AML-193 (cell line): Measurements from ENCODE around the gene IER3.

ENCODE experiments used
- DNase-seq, 2 experiments: peaks; one replicate each; lab custom pipeline; 2025; lab: John Stamatoyannopoulos, UW

The IER3 gene

DNA sequence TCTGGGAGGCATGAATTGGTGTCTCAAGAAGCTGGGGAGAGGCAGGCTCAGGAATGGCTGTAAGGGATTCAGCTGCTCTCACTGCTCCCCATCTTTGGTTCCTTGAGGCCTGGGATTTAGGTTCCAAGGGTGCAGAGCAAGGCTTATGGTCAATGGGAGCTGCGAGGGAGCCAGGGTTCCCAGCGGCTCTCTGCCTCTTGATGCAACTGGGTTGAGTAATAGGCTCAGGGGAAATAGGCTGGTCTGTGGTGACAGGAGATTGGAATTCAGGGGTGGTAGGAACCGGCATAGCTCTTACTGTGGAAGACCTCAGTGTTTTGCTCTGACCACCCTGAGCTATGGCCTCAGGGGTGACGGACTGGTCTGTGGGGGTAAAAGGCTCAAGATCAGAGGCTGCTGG is 40.5 kb downstream of the IER3 start:
- no peak for DNase-seq

DNA sequence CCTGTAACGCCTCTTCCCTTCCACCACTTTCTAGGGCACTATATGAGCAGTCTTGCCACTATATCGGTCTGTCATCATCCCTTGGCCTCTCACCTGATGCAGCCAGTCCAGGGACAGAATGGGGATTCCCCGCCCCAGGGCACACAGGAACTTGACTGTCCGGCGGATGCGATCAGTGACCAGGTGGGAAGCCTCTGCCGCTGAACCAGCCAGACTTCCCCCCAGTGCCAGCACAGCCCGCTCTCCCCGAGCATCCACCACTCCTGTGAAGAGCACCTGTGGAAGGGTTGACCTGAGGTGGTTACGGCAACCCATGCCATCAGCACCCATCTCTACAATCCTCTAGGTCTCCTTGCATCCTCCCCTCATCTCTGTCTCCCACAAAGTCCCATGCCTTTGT is 41.3 kb downstream of the IER3 start:
- DNase-seq: no peak

DNA sequence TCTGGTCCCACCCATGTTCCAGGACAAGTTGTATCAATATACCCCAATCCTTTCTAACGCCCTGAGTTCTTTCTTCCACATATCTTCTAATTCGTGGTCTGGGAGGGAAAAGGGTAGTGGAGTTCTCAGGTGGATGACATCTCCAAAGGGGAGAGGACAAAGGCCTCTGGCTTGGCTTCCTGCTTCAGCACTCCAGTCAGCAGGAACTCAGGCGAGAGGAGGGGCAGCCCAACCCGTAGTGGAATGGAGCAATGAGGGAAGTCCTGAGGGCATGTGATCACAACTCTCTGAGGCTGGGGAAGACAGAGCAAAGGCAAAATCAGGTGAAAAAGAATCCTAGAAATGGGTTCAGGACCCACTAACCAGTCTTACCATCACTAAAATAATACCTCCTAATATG is 44.0 kb downstream of the IER3 start:
- DNase-seq: no peak

DNA sequence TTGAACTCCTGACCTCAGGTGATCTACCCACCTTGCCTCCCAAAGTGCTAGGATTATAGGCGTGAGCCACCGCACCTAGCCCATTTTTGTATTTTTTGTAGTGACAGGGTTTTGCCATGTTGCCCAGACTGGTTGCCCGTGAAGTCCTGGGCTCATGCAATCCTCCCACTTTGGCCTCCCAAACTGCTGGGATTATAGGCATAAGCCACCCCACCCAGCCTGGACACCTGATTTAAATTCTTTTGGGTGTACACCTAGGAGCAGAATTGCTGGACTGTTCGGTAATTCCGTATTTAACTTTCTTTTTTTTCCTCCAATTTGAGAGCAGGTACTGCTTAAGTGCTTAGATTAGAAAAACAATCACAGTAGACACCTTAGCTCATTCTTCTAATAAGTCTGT is 47.9 kb downstream of the IER3 start:
- no peak for DNase-seq
